GM21367 (cell line): Measurements from ENCODE around the gene RTN4.
A peak's percentile ranks its signal among the peaks of the same experiment; 100 is the strongest.

Experiments
- ATAC-seq: cut with Tn5 transposase; IDR thresholded peaks from one replicate; pipeline ENCODE4 v1.9.1; 2021; ENCODE audit not compliant: unreplicated experiment

The RTN4 gene

DNA sequence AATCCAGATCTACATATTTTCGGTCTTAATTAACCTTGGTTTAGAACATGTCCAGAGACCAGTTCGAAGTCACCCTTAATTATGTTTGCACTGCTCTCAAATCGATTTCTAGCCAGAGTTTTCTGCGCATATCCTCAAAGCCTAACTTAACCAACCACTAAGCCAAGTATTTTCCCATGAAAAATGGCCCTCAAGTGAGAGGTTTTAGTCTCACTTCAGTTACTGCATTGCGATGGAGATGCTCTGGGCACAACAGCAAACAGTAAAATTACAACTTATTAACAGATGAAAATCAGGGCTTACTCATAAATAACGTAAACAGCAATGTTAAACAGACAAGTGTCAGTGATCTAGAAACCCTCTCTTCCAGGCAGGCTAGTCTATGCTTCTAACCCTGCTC, 4.5 kb downstream of the RTN4 start:
- no peak for ATAC-seq

GRCh38 chr2:55043841-55044240, 6.4 kb downstream of the RTN4 start:
- ATAC-seq = no peak

GRCh38 chr2:55038428-55038827, 11.8 kb downstream of the RTN4 start:
- ATAC-seq = no peak

- ATAC-seq = no peak
These were observed 14.5 kb downstream of the RTN4 start for GRCh38 chr2:55035716-55036115.

GRCh38 chr2:55033921-55034320, 16.3 kb downstream of the RTN4 start:
- ATAC-seq = no peak

DNA sequence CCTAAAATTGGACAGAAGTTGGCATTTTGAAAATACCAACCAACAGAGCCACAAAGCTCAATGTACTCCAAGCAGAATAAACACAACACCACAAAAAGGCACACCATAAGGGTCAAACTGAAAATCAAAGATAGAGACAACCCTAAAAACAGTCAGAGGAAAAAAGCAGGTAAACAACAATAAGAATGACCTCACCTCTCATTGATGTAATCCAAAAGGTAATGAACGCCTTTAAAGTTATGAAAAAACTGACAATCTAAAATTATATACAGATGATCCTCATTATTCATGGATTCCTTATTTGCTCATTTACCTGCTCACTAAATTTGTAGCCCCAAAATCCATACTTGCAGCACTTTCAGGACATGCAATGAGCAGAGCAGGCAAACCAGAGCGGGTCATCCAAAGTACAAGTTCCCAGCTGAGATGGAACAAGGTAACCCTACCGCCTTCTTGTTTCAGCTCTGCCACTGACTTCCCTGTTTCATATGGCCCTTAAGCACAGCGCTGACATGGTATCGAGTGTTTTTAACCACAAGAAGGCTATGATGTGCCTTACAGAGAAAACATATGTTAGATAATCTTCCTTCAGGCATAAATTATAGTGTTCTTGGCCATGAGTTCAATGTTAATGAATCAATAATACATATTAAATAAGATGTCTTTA, 17.0 kb downstream of the RTN4 start:
- peak; percentile 95 for ATAC-seq

GRCh38 chr2:55031505-55031904, 18.7 kb downstream of the RTN4 start:
- no peak for ATAC-seq

DNA sequence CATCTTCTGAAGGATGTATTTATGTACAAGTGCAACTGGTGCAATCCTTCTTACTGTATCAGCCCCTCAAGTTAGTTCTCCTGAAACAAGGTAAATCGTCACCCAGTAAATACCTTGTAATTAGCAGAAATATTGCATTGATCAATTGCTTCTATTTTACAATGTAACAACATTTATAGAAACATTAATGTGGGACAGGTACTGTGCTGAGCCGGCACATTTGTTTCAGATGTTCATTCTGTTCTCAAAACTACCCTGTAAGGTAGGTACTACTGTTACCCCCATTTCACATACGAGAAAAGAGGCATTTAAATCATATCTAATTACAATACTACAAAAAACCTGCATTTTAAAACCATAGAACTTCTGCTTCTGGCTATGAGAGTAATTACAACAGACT, 19.5 kb downstream of the RTN4 start:
- ATAC-seq = no peak

GRCh38 chr2:55029098-55029497, 21.2 kb downstream of the RTN4 start:
- ATAC-seq = no peak

DNA sequence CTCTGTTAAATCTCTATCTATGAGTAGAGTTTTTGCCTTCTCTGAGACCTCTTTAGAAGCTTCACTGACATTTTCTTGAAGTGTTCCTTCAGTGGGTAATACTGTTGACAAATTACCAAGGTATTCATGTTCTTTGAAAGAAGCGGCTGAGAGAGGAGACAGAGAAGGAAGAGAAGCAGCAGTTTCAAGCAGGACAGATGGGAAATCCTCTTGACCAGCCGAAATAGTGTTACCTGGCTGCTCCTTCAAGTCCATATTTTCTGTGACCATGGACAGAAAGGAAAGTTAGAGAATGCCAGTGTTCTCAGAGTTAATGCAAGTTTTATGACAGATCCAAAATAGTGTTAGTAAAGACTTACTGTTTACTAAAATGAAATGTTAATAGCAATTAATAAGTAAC, 23.0 kb downstream of the RTN4 start:
- no peak for ATAC-seq

DNA sequence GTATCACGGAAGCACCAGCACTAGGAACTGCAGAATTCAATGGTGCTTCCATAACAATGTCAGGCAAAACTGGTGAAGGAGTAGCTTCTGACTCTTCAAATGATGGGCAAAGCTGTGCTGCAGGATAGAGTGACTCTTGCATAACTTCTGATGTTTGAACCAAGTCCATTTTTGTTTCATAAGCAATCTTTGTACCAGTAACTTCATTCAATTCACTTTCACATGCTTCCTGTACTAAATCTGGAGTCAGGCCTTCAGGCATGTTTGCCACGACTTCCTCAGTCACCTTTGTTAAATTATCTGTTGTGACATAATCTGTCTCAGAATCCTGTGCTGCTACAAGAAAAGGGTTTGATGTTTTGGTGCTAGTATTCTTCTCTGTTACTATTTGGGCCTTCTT, 24.0 kb downstream of the RTN4 start:
- ATAC-seq = no peak

DNA sequence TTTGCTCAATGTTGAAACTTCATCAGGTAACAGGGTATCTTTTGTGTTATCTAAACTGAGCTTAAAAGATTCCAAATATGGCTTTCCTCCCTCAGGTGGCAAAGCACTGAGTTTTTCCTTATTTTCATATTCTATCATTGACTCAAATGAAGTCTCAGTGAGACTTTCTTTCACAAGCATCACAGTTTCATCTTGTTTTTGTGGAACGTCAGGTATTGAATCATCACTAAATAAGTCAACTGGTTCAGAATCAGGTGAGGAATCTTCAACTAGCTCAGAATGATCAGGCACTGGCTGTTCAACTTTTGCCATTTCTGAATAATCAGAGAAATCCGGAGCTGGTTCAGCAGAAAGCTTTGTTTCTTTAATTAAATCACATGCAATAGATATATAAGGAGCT, 24.6 kb downstream of the RTN4 start:
- ATAC-seq = no peak

- ATAC-seq = no peak
These were observed 25.2 kb downstream of the RTN4 start for GRCh38 chr2:55025082-55025481.

DNA sequence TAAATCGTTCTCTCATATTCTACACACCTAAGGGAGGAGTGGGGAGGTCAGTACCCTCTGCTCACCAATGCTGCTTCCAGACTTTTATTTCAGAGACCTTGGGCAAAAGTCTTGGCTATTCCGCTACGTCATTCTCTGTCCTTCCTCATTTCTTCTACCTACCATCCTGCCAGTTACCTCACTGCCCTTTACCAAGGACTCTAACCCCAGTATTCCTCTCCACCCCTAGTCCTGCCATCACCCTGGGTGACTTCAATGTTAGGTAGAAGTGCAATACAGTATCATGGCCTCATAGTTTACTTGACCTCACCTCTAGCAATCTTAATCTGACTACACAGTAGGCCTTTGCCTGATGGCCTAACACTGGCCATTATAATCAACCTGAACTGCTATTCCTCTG, 27.8 kb downstream of the RTN4 start:
- no peak for ATAC-seq

DNA sequence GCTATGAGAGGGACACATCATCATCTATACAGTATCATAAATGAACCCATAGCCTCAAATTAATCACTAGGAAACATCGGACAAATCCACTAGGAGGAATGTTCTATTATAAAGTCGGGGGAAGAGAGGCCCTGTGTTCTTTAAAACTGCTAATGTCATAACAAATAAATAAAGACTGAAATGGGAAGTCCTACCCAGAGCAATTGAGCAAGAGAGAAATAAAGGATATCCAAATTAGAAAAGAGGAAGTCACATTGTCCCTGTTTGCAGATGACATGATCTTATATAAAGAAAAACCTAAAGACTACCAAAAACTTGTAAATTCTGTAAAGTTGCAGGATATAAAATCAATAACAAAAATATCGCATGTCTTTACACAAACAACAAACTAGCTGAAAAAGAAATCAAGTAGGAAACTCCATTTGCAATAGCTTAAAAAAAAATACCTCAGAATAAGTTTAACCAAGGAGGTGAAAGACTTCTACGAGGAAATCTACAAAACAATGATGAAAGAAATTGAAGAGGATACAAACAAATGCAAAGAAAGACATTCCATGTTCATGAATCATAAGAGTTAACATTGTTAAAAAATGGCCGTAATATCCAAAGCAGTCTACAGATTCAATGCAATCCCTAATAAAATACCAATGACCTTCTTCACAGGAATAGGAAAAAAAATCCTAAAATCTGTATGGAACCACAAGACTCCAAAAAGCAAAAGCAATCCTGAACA, 30.6 kb downstream of the RTN4 start:
- ATAC-seq = no peak

DNA sequence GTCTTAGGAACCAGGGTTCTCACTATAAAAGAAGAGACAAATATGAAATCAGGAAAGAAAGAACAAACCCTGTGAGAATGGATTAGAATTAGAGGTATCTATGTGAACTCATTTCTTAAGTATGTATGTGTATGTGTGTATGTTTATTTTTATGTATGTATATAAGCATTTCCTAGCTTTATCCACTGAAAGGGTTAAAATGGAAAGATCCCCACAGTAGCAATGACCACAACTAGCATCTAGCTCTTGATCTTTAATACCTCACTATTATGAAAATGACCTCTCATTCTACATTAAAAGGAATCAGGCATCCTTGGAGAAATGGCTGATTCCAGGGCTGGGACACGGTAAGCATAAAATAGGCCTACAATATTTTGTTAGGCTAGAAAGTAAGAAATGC, 31.6 kb downstream of the RTN4 start:
- ATAC-seq = no peak

GRCh38 chr2:55017880-55018279, 32.4 kb downstream of the RTN4 start:
- ATAC-seq = no peak

- ATAC-seq = no peak
These were observed 32.8 kb downstream of the RTN4 start for GRCh38 chr2:55017428-55017827.

GRCh38 chr2:55014962-55015939, 35.0 kb downstream of the RTN4 start:
- no peak for ATAC-seq

GRCh38 chr2:55013936-55014335, 36.3 kb downstream of the RTN4 start:
- no peak for ATAC-seq

GRCh38 chr2:55012672-55013484, 37.4 kb downstream of the RTN4 start:
- ATAC-seq = no peak
